SJCRH30 (cell line): Measurements from ENCODE around the gene PA2G4. TPM values are rescaled to one million over a fixed set of nuclear protein-coding genes. Genes with fewer than 3 reads are reported as not detected.
"Not testable (repeated sequence)": the region's sequence is repeated elsewhere in the genome, so short reads cannot be mapped to it uniquely, and the experiment has no call there.

Source experiments
- DNase-seq, 2 experiments: peaks; one replicate each; pipeline ENCODE4 v3.0.0-alpha.2; 2015 to 2020
- H3K27ac ChIP-seq: fragments of 250-450 bp; sonication (Bioruptor Pico); 2 replicates; pipeline ENCODE4 v1.5.1; 2020; ENCODE audit warnings: mild to moderate bottlenecking, moderate library complexity
- H3K27me3 ChIP-seq: fragments of 250-450 bp; sonication (Bioruptor Pico); 2 replicates; pipeline ENCODE4 v1.5.1; 2020; ENCODE audit warnings: mild to moderate bottlenecking, moderate library complexity
- H3K36me3 ChIP-seq: fragments of 250-450 bp; sonication (Bioruptor Pico); 2 replicates; pipeline ENCODE4 v1.5.1; 2020; ENCODE audit warnings: mild to moderate bottlenecking, moderate library complexity
- H3K4me1 ChIP-seq: fragments of 250-450 bp; sonication (Bioruptor Pico); 2 replicates; pipeline ENCODE4 v1.5.1; 2020; ENCODE audit warnings: mild to moderate bottlenecking, moderate library complexity
- H3K4me3 ChIP-seq: fragments of 250-450 bp; sonication (Bioruptor Pico); 2 replicates; pipeline ENCODE4 v1.5.1; 2020; ENCODE audit warnings: mild to moderate bottlenecking, moderate library complexity
- H3K9me3 ChIP-seq: fragments of 250-450 bp; sonication (Bioruptor Pico); replicated peaks from 2 replicates; pipeline ENCODE4 v1.5.1; 2020; ENCODE audit warnings: mild to moderate bottlenecking, moderate library complexity
- total RNA-seq: library from RNA; depleted of rRNA; stranded (reverse); fragments of >200 nt; shearing (Covaris generic); gene quantifications from 2 replicates; pipeline ENCODE4 v1.2.3, GENCODE V29; 2014; rRNA removed

PA2G4 gene
- 342 and 348 TPM in 2 replicates for total RNA-seq

GRCh38 chr12:56104109-56104814 is at the start of gene PA2G4:
Gene PA2G4 (plus strand): TSS chr12:56104559. CDS start chr12:56104738, 179 bp downstream.
- H3K36me3 ChIP-seq, result peaks cover 50% of the 10 kb centered on the region
- DNase-seq, result peak; percentile 98 to 99

GRCh38 chr12:56059964-56060363 is 44.4 kb upstream of the PA2G4 start:
- not testable (repeated sequence) for DNase-seq

More at GRCh38 chr12:56104109-56104814, at the start of gene PA2G4:
- Histone ChIP-seq H3K27ac (peak within 1 kb of the TSS; percentile 79), H3K27me3 (no peaks in the 10 kb centered on the region), H3K9me3 (no peaks in the 10 kb centered on the region), H3K4me3 (peak within 1 kb of the TSS; percentile 89), H3K4me1 (peaks cover 7% of the 10 kb centered on the region; the same call in 1 of the 2 replicates)

GRCh38 chr12:56061982-56062381 is 42.4 kb upstream of the PA2G4 start:
- no peaks in the 10 kb centered on the region for H3K4me1 ChIP-seq
- no peaks in the 10 kb centered on the region for H3K36me3 ChIP-seq
- H3K4me3 ChIP-seq, result no peak overlapping the region
- no peaks in the 10 kb centered on the region for H3K9me3 ChIP-seq
- H3K27me3 ChIP-seq, result no peaks in the 10 kb centered on the region
- DNase-seq, result no peak
- no peak overlapping the region for H3K27ac ChIP-seq

More at GRCh38 chr12:56059964-56060363, 44.4 kb upstream of the PA2G4 start:
- not testable (repeated sequence) for H3K4me3 ChIP-seq, H3K9me3 ChIP-seq, H3K27ac ChIP-seq, H3K36me3 ChIP-seq, H3K4me1 ChIP-seq, H3K27me3 ChIP-seq

- H3K9me3 ChIP-seq, result no peaks in the 10 kb centered on the region
- no peaks in the 10 kb centered on the region for H3K36me3 ChIP-seq
- H3K4me3 ChIP-seq, result no peak overlapping the region
- no peak for DNase-seq
- no peak overlapping the region for H3K27ac ChIP-seq
- no peaks in the 10 kb centered on the region for H3K27me3 ChIP-seq
- no peaks in the 10 kb centered on the region for H3K4me1 ChIP-seq
Measured at GRCh38 chr12:56062996-56063395, 41.4 kb upstream of the PA2G4 start.

- Histone ChIP-seq H3K4me3 (no peak overlapping the region), H3K9me3 (no peaks in the 10 kb centered on the region), H3K27ac (no peak overlapping the region), H3K4me1 (no peaks in the 10 kb centered on the region), H3K27me3 (no peaks in the 10 kb centered on the region), H3K36me3 (no peaks in the 10 kb centered on the region)
- no peak for DNase-seq
Measured at GRCh38 chr12:56071648-56072047, 32.7 kb upstream of the PA2G4 start.

GRCh38 chr12:56074396-56074795 is 30.0 kb upstream of the PA2G4 start:
- no peaks in the 10 kb centered on the region for H3K36me3 ChIP-seq
- no peaks in the 10 kb centered on the region for H3K27me3 ChIP-seq
- H3K4me1 ChIP-seq, result no peaks in the 10 kb centered on the region
- no peak overlapping the region for H3K27ac ChIP-seq
- no peaks in the 10 kb centered on the region for H3K9me3 ChIP-seq
- no peak for DNase-seq
- H3K4me3 ChIP-seq, result no peak overlapping the region

GRCh38 chr12:56077966-56078365 is 26.4 kb upstream of the PA2G4 start:
- not testable (repeated sequence) for H3K36me3 ChIP-seq, DNase-seq, H3K4me3 ChIP-seq, H3K9me3 ChIP-seq, H3K27ac ChIP-seq, H3K27me3 ChIP-seq
- peaks cover 22% of the 10 kb centered on the region for H3K4me1 ChIP-seq

GRCh38 chr12:56078427-56078826 is 25.9 kb upstream of the PA2G4 start:
- Histone ChIP-seq H3K27ac (peak overlapping the region; percentile 97), H3K4me3 (peak overlapping the region; percentile 86), H3K9me3 (no peaks in the 10 kb centered on the region), H3K36me3 (no peaks in the 10 kb centered on the region), H3K4me1 (peaks cover 25% of the 10 kb centered on the region), H3K27me3 (no peaks in the 10 kb centered on the region)
- DNase-seq, result no peak

GRCh38 chr12:56078931-56079722 is 25.2 kb upstream of the PA2G4 start:
- H3K36me3 ChIP-seq, result no peaks in the 10 kb centered on the region

GRCh38 chr12:56079723-56080555 is 24.4 kb upstream of the PA2G4 start, which contains the start of gene ERBB3:
Gene ERBB3 (plus strand): TSS chr12:56080165. CDS start chr12:56080301, 136 bp downstream.
- Histone ChIP-seq H3K4me3 (peak within 1 kb of the TSS; percentile 86), H3K27me3 (no peaks in the 10 kb centered on the region), H3K9me3 (no peaks in the 10 kb centered on the region), H3K27ac (peak within 1 kb of the TSS; percentile 97), H3K36me3 (peaks cover 3% of the 10 kb centered on the region; the same call in 1 of the 2 replicates), H3K4me1 (peaks cover 25% of the 10 kb centered on the region)
- DNase-seq, result peak; percentile 87 to 90

More at GRCh38 chr12:56078931-56079722, 25.2 kb upstream of the PA2G4 start:
- Histone ChIP-seq H3K4me3 (peak overlapping the region; percentile 86), H3K9me3 (no peaks in the 10 kb centered on the region), H3K27me3 (no peaks in the 10 kb centered on the region), H3K4me1 (peaks cover 25% of the 10 kb centered on the region), H3K27ac (peak overlapping the region; percentile 97)
- DNase-seq, result peak; percentile 95 to 97

GRCh38 chr12:56080556-56081138 is 23.7 kb upstream of the PA2G4 start:
- H3K27me3 ChIP-seq, result no peaks in the 10 kb centered on the region
- DNase-seq, result peak; percentile 27 to 34
- H3K9me3 ChIP-seq, result no peaks in the 10 kb centered on the region
- peaks cover 25% of the 10 kb centered on the region for H3K4me1 ChIP-seq
- peak overlapping the region; percentile 97 for H3K27ac ChIP-seq
- peaks cover 6% of the 10 kb centered on the region; the same call in 1 of the 2 replicates for H3K36me3 ChIP-seq
- H3K4me3 ChIP-seq, result peak overlapping the region; percentile 86

GRCh38 chr12:56081393-56082347 is 22.7 kb upstream of the PA2G4 start:
- peaks cover 6% of the 10 kb centered on the region; the same call in 1 of the 2 replicates for H3K36me3 ChIP-seq
- peak overlapping the region; percentile 18; the same call in 1 of the 2 replicates for H3K27ac ChIP-seq
- no peaks in the 10 kb centered on the region for H3K27me3 ChIP-seq
- H3K9me3 ChIP-seq, result no peaks in the 10 kb centered on the region
- peak overlapping the region; percentile 86 for H3K4me3 ChIP-seq
- peaks cover 25% of the 10 kb centered on the region for H3K4me1 ChIP-seq
- DNase-seq, result peak; percentile 49 to 64

GRCh38 chr12:56082382-56082781 is 22.0 kb upstream of the PA2G4 start:
- Histone ChIP-seq H3K27ac (no peak overlapping the region; the same call in 1 of the 2 replicates), H3K36me3 (peaks cover 6% of the 10 kb centered on the region; the same call in 1 of the 2 replicates), H3K9me3 (no peaks in the 10 kb centered on the region), H3K4me3 (no peak overlapping the region), H3K27me3 (no peaks in the 10 kb centered on the region), H3K4me1 (peaks cover 25% of the 10 kb centered on the region)
- DNase-seq, result peak; percentile 52 to 68
